ENCODE results near the gene ATP4B. TPM values are rescaled to one million over a fixed set of nuclear protein-coding genes. Genes with fewer than 3 reads are reported as not detected.

ATP4B gene
- total RNA-seq, 1 experiment from 2014 or later, result not detected

DNA sequence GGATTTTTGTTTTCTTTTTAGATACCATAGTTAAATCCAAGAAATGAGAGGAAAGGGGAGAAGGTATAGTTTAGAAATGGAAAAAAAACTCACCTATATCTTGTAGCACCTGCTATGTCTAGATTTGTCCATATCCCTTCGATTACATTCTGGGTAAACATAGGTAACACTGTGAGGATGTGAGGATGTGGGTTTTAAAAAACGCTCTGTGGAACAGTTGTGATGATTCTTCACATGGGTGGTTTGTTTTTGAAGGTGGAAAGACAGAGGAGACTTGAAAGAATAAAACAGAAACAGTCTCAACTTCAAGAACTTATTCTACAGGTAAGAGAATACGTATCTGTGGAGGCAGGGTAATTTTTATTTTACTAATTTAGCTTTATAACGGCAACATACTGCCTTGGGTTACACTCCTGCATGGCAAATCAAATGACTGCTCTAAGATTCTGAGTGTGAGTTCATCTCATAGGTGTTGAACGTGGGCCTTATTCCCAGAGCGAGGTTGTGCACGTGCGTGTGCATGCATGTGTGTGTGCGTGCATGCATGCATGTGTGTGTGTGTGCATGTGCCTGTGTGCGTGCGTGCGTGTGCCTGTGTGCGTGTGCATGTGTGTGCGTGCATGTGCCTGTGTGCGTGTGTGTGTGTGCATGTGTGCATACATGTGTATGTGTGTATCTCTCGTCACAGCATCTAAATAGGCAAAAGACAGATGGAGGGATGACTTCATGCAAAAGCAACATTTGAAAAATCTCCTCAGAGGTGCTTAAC is 23.5 kb downstream of the ATP4B start (continued):
- TF ChIP-seq USF2 (CRISPR knock-in tag; IDR thresholded peaks at IDR 0.05), result no peak

DNA sequence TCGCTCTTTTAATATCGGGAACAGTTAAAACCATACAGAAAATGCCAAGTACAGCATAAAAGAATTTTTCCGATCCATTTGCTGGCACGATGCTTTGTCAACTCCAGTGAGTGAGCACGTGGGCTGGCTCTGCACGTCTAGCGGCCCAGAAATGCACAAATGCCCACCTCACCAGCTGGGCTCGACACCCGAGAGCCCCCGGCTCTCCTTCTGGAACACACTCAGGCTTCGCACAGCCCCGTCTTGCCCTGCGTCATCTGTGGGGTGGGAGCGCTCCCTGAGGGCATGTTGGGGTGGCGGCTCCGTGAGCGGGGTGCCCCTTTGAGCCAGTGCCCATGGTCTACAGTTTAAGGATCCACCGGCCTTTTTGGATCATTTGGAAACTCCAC is 24.5 kb downstream of the ATP4B start:
- TF ChIP-seq GTF2I (CRISPR knock-in tag; conservative IDR thresholded peaks at IDR 0.05) (no peak), PRRX2 (CRISPR knock-in tag; IDR thresholded peaks at IDR 0.05) (no peak), ZNF263 (CRISPR knock-in tag; IDR thresholded peaks at IDR 0.05; ENCODE audit: low read depth) (no peak), GABPB1 (CRISPR knock-in tag; IDR thresholded peaks at IDR 0.05) (no peak), NR2C2 (CRISPR knock-in tag; IDR thresholded peaks at IDR 0.05) (no peak), ZMAT4 (CRISPR knock-in tag; IDR thresholded peaks at IDR 0.05) (no peak)
- TF ChIP-seq, protein P1, sequence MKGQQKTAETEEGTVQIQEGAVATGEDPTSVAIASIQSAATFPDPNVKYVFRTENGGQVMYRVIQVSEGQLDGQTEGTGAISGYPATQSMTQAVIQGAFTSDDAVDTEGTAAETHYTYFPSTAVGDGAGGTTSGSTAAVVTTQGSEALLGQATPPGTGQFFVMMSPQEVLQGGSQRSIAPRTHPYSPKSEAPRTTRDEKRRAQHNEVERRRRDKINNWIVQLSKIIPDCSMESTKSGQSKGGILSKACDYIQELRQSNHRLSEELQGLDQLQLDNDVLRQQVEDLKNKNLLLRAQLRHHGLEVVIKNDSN (CRISPR knock-in tag; IDR thresholded peaks at IDR 0.05), result no peak
- Mint-ChIP-seq H3K27ac (no peak overlapping the region), H3K9me3 (no peaks in the 10 kb centered on the region), H3K27me3 (ENCODE audit: low read depth) (no peaks in the 10 kb centered on the region), H3K4me3 (no peak overlapping the region), H3K4me1 (no peaks in the 10 kb centered on the region), H3K36me3 (peaks cover 59% of the 10 kb centered on the region)
- CTCF ChIA-PET, result no interaction called here
- ATAC-seq, result no peak
- DNase-seq (ENCODE audit: low spot score), result no peak
- POLR2A ChIA-PET, result no interaction called here

- Mint-ChIP-seq H3K27me3 (ENCODE audit: low read depth) (no peaks in the 10 kb centered on the region), H3K4me1 (no peaks in the 10 kb centered on the region), H3K36me3 (peaks cover 54% of the 10 kb centered on the region), H3K27ac (0 out of 2 replicates have a peak overlapping the region, but pooled peaks have one; percentile 21), H3K4me3 (no peak overlapping the region), H3K9me3 (no peaks in the 10 kb centered on the region)
- ATAC-seq (no peak), DNase-seq (ENCODE audit: low spot score) (no peak)
- POLR2A ChIA-PET, result no interaction called here
- TF ChIP-seq ZNF396 (CRISPR knock-in tag; IDR thresholded peaks at IDR 0.05; ENCODE audit: borderline replicate concordance) (no peak), TP53 (CRISPR knock-in tag; IDR thresholded peaks at IDR 0.05) (no peak), MYBL2 (CRISPR knock-in tag; IDR thresholded peaks at IDR 0.05) (no peak)
- CTCF ChIA-PET, result no interaction called here
Observed at GRCh38 chr13:113632706-113633484, 25.1 kb downstream of the ATP4B start.

GRCh38 chr13:113631341-113632095 is 26.5 kb downstream of the ATP4B start:
- DNase-seq (ENCODE audit: low spot score) (no peak), ATAC-seq (no peak)
- Mint-ChIP-seq H3K27ac (peak overlapping the region; percentile 18), H3K4me1 (0 out of 2 replicates have a peak, but pooled peaks cover 2% of the 10 kb centered on the region), H3K36me3 (peaks cover 42% of the 10 kb centered on the region), H3K9me3 (no peaks in the 10 kb centered on the region), H3K4me3 (no peak overlapping the region), H3K27me3 (ENCODE audit: low read depth) (no peaks in the 10 kb centered on the region)
- TF ChIP-seq USF2 (CRISPR knock-in tag; IDR thresholded peaks at IDR 0.05) (no peak), RELA (CRISPR knock-in tag; IDR thresholded peaks at IDR 0.05; ENCODE audit: borderline replicate concordance) (no peak), KAT7 (CRISPR knock-in tag; IDR thresholded peaks at IDR 0.05; ENCODE audit: borderline replicate concordance) (no peak), RORB (CRISPR knock-in tag; IDR thresholded peaks at IDR 0.05) (no peak), TCF7 (CRISPR knock-in tag; IDR thresholded peaks at IDR 0.05; ENCODE audit: low read depth) (no peak), SP1 (CRISPR knock-in tag; conservative IDR thresholded peaks at IDR 0.05) (no peak), STAT6 (CRISPR knock-in tag; conservative IDR thresholded peaks at IDR 0.05; ENCODE audit: low read depth) (no peak), ZNF263 (CRISPR knock-in tag; IDR thresholded peaks at IDR 0.05; ENCODE audit: low read depth) (no peak)
- CTCF ChIA-PET, result no interaction called here
- POLR2A ChIA-PET, result no interaction called here

Data from WTC11 (cell line).